Duodenal mucosa (tissue), 2 donors: ENCODE results near the gene SPOCK3.

ENCODE experiments used
- H3K27ac ChIP-seq: one replicate; pipeline ENCODE4 v1.7.0; 2013; ENCODE audit warnings: low read depth, low read length
- H3K27me3 ChIP-seq, 2 donors: one replicate each; pipeline ENCODE4 v1.7.0; 2013; ENCODE audit warnings: low read length in 2 of 2, control low read depth in 1 of 2; ENCODE audit not compliant: insufficient read depth in 2 of 2, control insufficient read depth in 1 of 2
- H3K36me3 ChIP-seq, 2 donors: one replicate each; pipeline ENCODE4 v1.7.0; 2013; ENCODE audit warnings: low read length in 2 of 2, control low read depth in 1 of 2; ENCODE audit not compliant: insufficient read depth in 2 of 2, control insufficient read depth in 1 of 2
- H3K4me1 ChIP-seq, 2 donors: one replicate each; pipeline ENCODE4 v1.7.0; 2013; ENCODE audit warnings: low read length in 2 of 2, control low read depth in 1 of 2; ENCODE audit not compliant: insufficient read depth in 2 of 2, control insufficient read depth in 1 of 2
- H3K4me3 ChIP-seq, 2 donors: one replicate each; pipeline ENCODE4 v1.7.0; 2013; ENCODE audit warnings: low read length in 2 of 2, low read depth in 1 of 2
- H3K9ac ChIP-seq, 2 donors: one replicate each; pipeline ENCODE4 v1.7.0; 2013; ENCODE audit warnings: low read length in 2 of 2, low read depth in 1 of 2
- H3K9me3 ChIP-seq, 2 donors: one replicate each; pipeline ENCODE4 v1.7.0; 2013; ENCODE audit warnings: low read length in 2 of 2, control low read depth in 1 of 2; ENCODE audit not compliant: control insufficient read depth in 1 of 2

Gene SPOCK3

DNA sequence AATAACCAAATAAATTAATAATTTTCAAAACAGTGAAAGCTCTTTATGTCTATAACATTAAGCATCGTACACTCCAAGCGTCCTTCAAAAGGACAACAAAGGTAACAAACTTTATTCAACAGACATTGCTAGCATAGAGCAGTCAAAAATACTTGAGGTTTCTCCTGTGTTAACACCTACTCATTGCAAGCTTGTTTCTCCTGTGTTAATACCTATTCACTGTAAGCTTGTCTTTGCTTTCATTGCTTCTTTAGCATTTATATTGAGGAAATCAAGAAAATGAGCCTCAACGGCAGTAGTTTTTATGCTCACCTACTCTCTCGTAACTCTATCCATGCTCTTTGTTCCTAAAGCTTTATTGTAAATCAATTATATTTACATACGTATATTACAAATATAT lies 3.5 kb downstream of the SPOCK3 start:
- H3K36me3 ChIP-seq, result no peaks in the 10 kb centered on the region
- peaks cover 8 to 26% of the 10 kb centered on the region in 2 donors for H3K27me3 ChIP-seq
- no peaks in the 10 kb centered on the region for H3K9me3 ChIP-seq
- H3K4me1 ChIP-seq, result peaks cover 0 to 5% of the 10 kb centered on the region in 2 donors
- no peak overlapping the region for H3K4me3 ChIP-seq
- H3K9ac ChIP-seq, result no peak overlapping the region
- no peak overlapping the region for H3K27ac ChIP-seq

DNA sequence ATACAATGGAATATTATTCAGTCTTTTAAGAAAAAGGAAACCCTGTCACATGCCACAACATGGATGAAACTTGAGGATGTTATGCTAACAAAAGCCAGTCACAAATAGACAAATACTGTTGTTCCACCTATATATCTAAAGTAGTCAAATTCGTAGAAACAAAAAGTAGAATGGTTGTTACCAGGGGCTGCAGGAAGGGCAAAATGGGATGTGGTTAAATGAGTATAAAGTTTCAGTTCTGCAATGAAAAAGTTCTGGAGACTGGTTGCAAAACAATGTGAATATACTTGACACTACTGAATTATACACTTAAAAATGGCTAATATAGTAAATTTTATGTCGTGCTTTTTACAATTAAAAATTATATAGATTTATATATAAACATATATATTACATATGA lies 12.2 kb downstream of the SPOCK3 start:
- Histone ChIP-seq H3K27ac (no peak overlapping the region), H3K4me3 (no peak overlapping the region)

DNA sequence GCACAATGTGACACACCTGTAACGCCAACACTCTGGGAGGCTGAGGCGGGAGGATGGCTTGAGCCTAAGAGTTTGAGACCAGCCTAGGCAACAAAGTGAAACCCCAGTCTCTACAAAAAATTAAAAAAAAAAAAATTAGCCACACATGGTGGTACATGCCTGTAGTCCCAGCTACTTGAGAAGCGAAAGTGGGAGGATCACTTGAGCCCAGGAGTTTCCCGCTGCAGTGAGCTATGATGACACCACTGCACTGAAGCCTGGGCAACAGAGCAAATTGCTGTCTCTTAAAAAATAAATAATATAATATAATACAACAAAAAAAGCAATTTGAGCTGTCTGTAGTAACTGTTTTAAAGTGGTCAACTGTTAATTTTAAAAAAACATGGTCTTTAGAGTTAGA lies 13.2 kb downstream of the SPOCK3 start:
- Histone ChIP-seq H3K9me3 (no peaks in the 10 kb centered on the region), H3K27ac (no peak overlapping the region), H3K9ac (no peak overlapping the region), H3K27me3 (no peaks in the 10 kb centered on the region), H3K4me3 (no peak overlapping the region), H3K36me3 (no peaks in the 10 kb centered on the region), H3K4me1 (no peaks in the 10 kb centered on the region)

More for the DNA sequence above, 12.2 kb downstream of the SPOCK3 start:
- no peaks in the 10 kb centered on the region for H3K27me3 ChIP-seq
- no peak overlapping the region for H3K9ac ChIP-seq
- H3K9me3 ChIP-seq, result no peaks in the 10 kb centered on the region
- H3K4me1 ChIP-seq, result no peaks in the 10 kb centered on the region
- no peaks in the 10 kb centered on the region for H3K36me3 ChIP-seq

DNA sequence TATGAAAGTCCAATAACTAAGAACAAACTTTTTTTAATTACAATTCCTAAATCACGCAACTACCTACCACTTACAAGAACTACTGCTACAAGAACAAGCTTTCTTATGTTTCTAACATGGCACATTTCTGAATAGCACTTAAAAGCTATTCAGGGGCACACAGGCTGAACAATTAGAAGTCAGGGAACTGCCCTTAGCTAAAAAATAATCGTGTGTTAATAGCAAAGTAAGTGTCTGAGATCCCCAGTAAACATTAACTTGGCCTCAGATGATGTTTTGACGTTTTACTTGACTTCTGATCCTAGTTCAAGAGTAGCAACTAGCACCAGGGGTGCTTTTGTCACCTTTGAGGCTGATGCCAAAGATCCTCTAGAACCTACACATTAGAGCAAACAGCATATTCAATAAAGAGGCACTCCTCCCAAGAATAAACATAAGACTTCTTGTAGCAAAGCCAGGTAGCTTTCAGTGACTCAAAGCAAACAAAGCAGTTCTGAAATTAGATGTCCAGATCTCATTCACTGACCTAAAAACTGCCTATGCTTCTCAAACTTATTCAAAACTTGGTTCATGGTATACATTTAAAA lies 16.2 kb downstream of the SPOCK3 start:
- no peak overlapping the region for H3K9ac ChIP-seq
- no peaks in the 10 kb centered on the region for H3K36me3 ChIP-seq
- H3K4me3 ChIP-seq, result no peak overlapping the region
- H3K27me3 ChIP-seq, result no peaks in the 10 kb centered on the region
- no peaks in the 10 kb centered on the region for H3K9me3 ChIP-seq
- no peaks in the 10 kb centered on the region for H3K4me1 ChIP-seq
- H3K27ac ChIP-seq, result no peak overlapping the region

DNA sequence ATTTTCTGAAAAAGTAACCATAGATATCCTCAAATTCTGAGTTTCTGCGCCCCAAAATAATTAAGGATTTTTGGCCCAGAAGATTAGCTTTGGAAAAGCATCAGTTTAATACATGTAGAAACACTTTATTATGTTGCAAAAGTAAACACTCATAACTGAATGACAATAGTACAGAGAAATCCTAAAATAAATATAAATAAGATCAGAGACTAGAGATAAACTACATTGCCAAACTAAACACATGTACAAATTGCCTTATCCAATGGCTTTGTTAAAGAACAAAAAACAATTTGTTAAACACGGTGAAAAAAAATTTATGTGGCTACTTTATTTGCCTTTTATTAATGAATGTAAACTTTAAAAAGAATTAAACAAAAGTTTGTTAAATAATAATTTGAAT lies 17.5 kb downstream of the SPOCK3 start:
- Histone ChIP-seq H3K4me3 (no peak overlapping the region), H3K36me3 (no peaks in the 10 kb centered on the region), H3K4me1 (no peaks in the 10 kb centered on the region), H3K9me3 (no peaks in the 10 kb centered on the region), H3K27me3 (no peaks in the 10 kb centered on the region), H3K27ac (no peak overlapping the region), H3K9ac (no peak overlapping the region)

DNA sequence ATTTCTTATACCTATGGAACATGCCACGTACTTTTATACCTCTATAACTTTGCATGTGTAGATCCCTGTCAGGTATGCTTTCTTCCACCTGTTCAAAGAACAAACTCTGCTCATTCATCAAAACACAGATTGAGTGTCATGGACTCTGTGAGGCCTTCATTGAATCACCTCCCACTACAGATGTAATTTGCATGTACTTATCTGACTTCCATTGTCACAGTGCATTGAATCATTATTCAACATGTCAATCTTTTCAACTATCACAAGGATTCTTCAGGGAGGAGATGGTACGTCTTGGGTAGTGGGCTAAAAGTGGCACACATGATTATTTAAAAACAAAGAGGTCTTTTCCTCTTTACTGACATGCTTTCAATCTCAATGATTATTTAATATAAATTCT lies 24.1 kb downstream of the SPOCK3 start:
- Histone ChIP-seq H3K36me3 (no peaks in the 10 kb centered on the region), H3K4me1 (no peaks in the 10 kb centered on the region), H3K9me3 (no peaks in the 10 kb centered on the region), H3K27ac (no peak overlapping the region), H3K27me3 (no peaks in the 10 kb centered on the region), H3K9ac (no peak overlapping the region), H3K4me3 (no peak overlapping the region)

DNA sequence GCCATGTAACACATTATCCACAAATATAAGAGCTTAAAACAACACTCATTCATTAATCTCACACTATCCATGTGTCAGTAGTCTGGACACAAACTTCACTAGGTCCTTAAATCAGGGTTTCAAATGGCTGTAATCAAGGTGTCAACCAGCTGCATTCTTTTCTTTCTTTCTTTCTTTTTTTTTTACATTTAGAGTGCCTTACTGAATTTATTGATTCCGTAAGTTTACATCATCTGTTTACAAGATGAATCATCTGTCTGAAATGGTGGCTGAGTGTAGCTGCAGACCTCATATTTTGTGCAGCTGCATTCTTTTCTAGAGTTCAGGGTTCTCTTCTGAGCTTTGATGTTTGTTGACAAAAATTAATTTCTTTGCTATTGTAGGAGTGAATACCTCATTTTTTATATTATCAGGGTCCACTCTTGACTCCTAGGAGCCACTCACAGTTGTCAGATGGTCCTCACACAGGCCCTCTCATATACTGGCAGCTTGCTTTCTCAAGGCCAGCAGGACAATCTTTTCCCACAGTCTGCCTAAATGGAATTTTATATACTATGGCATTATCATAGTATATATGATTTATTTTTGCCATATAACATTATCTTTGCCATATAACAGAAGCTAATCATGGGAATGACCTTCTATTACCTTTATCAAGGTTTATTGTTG lies 37.8 kb downstream of the SPOCK3 start:
- Histone ChIP-seq H3K27ac (no peak overlapping the region), H3K9ac (no peak overlapping the region), H3K9me3 (no peaks in the 10 kb centered on the region), H3K27me3 (no peaks in the 10 kb centered on the region), H3K4me1 (no peaks in the 10 kb centered on the region), H3K36me3 (no peaks in the 10 kb centered on the region), H3K4me3 (no peak overlapping the region)

DNA sequence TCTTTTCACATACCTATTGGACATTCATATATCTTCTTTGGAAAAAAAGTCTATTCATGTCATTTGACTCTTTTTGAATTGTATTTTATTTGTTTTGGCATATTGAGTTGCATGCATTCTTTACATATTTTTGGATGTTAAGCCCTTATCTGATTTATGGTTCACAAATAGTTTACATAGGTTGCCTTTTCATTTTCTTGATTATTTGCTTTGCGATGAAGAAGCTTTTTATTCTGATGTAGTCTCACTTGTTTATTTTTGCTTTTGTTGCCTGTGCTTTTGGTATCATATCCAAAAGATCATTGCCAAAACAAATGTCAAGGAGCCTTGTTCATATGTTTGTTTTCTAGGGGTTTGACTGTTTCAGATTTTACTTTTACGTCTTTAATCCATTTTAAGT lies 43.9 kb downstream of the SPOCK3 start:
- Histone ChIP-seq H3K9me3 (no peaks in the 10 kb centered on the region), H3K9ac (no peak overlapping the region), H3K27ac (no peak overlapping the region), H3K4me3 (no peak overlapping the region), H3K27me3 (no peaks in the 10 kb centered on the region), H3K4me1 (no peaks in the 10 kb centered on the region), H3K36me3 (no peaks in the 10 kb centered on the region)

DNA sequence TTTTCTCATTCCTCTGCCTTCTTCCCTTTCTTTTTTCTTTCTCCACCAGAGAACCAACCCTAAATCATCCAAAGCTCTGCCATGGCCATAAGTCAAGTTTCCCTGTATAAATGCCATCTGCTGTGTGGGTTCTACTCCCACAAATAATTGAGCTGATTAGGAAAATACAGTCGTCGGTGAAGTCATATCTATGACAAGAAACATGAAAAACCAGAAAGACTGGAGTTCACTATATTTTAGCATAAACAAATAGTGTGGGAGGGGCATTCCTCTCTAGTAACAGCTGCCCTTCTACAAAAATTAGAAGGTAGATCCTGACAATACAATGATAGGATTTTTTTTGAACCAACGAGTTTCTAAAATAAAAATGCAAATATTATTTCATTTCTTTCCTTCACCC lies 48.8 kb downstream of the SPOCK3 start:
- no peaks in the 10 kb centered on the region for H3K27me3 ChIP-seq
- no peaks in the 10 kb centered on the region for H3K9me3 ChIP-seq
- no peaks in the 10 kb centered on the region for H3K4me1 ChIP-seq
- no peak overlapping the region for H3K27ac ChIP-seq
- no peak overlapping the region for H3K4me3 ChIP-seq
- H3K36me3 ChIP-seq, result no peaks in the 10 kb centered on the region
- no peak overlapping the region for H3K9ac ChIP-seq

DNA sequence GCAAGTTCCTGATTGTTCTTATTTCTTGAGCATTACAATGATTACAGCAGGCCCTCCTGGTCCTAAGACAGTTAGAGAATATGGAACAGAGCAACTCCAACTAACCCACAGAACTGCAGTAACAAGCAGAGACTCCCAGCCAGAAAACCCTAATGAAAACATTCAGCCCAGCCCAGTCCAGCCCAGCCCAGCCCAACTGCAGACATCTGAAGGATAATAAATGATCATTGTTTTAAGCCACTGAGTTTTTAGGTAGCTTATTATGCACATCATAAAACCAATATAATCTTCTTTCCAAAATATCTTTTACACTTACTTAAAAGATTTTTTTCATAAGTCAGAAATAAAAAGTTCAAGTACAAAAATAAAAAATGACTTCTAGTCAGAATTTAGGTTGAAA lies 51.3 kb downstream of the SPOCK3 start:
- no peak overlapping the region for H3K27ac ChIP-seq
- H3K9me3 ChIP-seq, result no peaks in the 10 kb centered on the region
- H3K36me3 ChIP-seq, result no peaks in the 10 kb centered on the region
- no peak overlapping the region for H3K4me3 ChIP-seq
- no peak overlapping the region for H3K9ac ChIP-seq
- H3K4me1 ChIP-seq, result no peaks in the 10 kb centered on the region
- H3K27me3 ChIP-seq, result no peaks in the 10 kb centered on the region
